Fibroblast of lung (primary cell): Measurements from ENCODE around the gene ZNF17.

ENCODE experiments used
- CTCF ChIP-seq, 2 donors: IDR thresholded peaks in 1 of 2; conservative IDR thresholded peaks in 1 of 2; 1 replicate in 1 of 2; 2 replicates in 1 of 2; pipeline ENCODE4 v1.5.1; 2011 to 2012; ENCODE audit warnings: low read length in 2 of 2, control low read depth in 1 of 2, inconsistent platforms in 1 of 2, low read depth in 1 of 2, mild to moderate bottlenecking in 1 of 2
- EZH2 ChIP-seq: IDR thresholded peaks from 2 replicates; pipeline ENCODE4 v1.5.1; 2012; ENCODE audit warnings: low read length, control low read depth, mild to moderate bottlenecking; ENCODE audit errors: missing control alignments

- TF ChIP-seq CTCF (conservative IDR thresholded peaks at IDR 0.05 in 1 of 2, IDR thresholded peaks at IDR 0.05 in 1 of 2; ENCODE audit: low read depth in 1 of 2, low read length in 2 of 2) (no peak), EZH2 (no peak)
Measured at GRCh38 chr19:57374179-57374578, 36.8 kb upstream of the ZNF17 start.
